GM18499 (cell line): ENCODE measurements around the gene HECTD3.
"Not testable (repeated sequence)": the region's sequence is repeated elsewhere in the genome, so short reads cannot be mapped to it uniquely, and the experiment has no call there.

ENCODE experiments used
- ATAC-seq: cut with Tn5 transposase; IDR thresholded peaks from one replicate; pipeline ENCODE4 v1.9.1; 2021; ENCODE audit warnings: moderate number of reproducible peaks; ENCODE audit not compliant: insufficient read depth, unreplicated experiment

HECTD3 gene

GRCh38 chr1:44994309-44994898, 16.7 kb downstream of the HECTD3 start:
- ATAC-seq: no peak

GRCh38 chr1:44988531-44989156, 22.5 kb downstream of the HECTD3 start:
- no peak for ATAC-seq

GRCh38 chr1:44985747-44986359, 25.3 kb downstream of the HECTD3 start:
- no peak for ATAC-seq

GRCh38 chr1:44977372-44977771, 33.8 kb downstream of the HECTD3 start:
- ATAC-seq: not testable (repeated sequence)

- no peak for ATAC-seq
Observed at GRCh38 chr1:44976252-44976651, 34.9 kb downstream of the HECTD3 start.

DNA sequence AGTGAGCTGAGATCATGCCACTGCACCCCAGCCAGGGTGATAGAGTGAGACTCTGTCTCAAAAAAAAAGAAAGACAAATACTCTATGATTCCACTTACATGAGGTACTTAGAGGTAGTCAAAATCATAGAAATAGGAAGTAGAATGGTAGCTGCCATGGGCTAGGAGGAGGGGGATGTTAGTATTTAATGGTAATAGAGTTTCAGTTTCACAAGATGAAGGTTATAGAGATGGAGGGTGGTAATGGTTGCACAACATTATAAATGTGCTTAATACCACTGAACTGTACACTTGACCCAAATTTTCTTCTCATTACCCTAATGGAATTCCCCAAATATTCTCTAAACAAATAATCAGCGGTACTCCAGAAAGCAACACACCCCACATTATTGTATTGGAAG, 37.5 kb downstream of the HECTD3 start:
- ATAC-seq: no peak

DNA sequence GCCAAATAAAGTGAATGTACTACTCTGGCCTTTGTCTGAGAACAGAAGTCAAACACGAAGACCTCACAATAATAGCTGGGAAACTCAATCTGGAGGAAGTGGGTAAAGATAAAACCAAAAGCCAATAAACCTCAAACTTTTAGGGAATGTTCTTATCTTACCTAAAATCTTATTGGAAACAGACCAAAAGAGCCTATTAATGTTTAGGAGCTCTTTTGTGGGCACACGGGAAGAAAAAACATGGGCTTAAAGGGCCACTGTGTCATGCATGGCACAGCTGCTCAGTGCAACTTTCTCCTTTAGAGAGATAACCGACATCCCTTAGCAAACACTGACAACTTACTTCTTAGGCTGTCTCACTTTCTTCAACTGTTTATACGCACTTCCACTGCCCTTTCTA, 40.8 kb downstream of the HECTD3 start:
- ATAC-seq: no peak

- ATAC-seq: no peak
Observed at GRCh38 chr1:44964396-44964795, 46.7 kb downstream of the HECTD3 start.

DNA sequence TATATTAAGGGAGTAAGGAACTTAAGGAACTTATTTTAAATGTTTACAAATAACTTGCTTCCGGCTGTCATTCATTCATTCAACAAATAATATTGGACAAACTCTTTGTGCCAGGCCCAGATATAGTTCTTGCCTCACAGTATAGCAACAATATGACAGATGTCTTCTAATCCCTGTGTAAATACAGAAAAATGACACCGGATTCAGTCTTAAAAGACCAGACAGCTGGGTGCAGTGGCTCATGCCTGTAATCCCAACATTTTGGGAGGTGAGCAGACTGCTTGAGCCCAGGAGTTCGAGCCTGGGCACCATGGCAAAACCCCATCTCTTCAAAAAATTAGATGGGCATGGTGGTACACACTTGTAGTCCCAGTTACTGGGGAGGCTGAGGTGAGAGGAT, 48.4 kb downstream of the HECTD3 start:
- no peak for ATAC-seq

DNA sequence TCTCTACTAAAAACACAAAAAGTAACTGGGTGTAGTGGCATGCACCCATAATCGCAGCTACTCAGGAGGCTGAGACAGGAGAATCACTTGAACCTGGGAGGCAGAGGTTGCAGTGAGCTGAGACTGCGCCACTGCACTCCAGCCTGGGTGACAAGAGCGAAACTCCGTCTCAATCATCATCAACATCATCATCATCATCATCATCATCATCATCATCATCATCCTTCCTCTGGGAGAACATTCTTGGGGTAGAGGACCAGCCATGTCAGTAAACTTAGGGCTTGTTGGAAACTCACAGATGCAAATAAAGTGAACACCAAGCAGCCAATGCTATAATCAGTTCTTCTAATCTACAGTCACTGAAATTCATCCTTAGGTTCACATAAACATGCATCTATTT, 49.1 kb downstream of the HECTD3 start:
- not testable (repeated sequence) for ATAC-seq

- ATAC-seq: not testable (repeated sequence)
Observed at GRCh38 chr1:44957566-44957965, 53.6 kb downstream of the HECTD3 start.

GRCh38 chr1:44956077-44956476, 55.0 kb downstream of the HECTD3 start:
- ATAC-seq: not testable (repeated sequence)
